ENCODE data around the gene GPRIN3.

The GPRIN3 gene

DNA sequence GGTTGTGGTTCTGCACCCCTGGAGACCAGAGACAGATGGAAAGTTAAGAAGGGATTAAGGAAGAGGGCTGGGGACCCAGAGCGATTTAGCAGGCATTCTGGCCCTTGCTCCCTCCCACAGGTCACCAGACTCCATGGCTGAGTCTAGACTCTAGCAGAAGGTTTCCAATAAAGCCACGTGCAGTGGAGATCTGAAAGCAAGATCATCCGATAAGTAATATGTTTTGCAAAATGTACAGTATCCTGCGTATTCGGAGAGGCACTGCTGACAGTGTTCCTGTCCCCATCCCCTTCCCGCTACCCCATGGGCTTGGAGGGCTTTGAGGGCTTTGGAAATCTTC lies 531 bp upstream of the GPRIN3 start:
- DNase-seq (ENCODE audit: low read depth), result no peak
- in situ Hi-C loops (cut with HindIII; ENCODE audit: low sequenced_read_pairs), result no loop called here
- peak overlapping the region; percentile 62 for H3K4me3 ChIP-seq (ENCODE audit: low read depth, low read length)
- TF ChIP-seq, protein P1, sequence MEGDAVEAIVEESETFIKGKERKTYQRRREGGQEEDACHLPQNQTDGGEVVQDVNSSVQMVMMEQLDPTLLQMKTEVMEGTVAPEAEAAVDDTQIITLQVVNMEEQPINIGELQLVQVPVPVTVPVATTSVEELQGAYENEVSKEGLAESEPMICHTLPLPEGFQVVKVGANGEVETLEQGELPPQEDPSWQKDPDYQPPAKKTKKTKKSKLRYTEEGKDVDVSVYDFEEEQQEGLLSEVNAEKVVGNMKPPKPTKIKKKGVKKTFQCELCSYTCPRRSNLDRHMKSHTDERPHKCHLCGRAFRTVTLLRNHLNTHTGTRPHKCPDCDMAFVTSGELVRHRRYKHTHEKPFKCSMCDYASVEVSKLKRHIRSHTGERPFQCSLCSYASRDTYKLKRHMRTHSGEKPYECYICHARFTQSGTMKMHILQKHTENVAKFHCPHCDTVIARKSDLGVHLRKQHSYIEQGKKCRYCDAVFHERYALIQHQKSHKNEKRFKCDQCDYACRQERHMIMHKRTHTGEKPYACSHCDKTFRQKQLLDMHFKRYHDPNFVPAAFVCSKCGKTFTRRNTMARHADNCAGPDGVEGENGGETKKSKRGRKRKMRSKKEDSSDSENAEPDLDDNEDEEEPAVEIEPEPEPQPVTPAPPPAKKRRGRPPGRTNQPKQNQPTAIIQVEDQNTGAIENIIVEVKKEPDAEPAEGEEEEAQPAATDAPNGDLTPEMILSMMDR (IDR thresholded peaks at IDR 0.05; ENCODE audit: low read depth, low read length, missing control alignments), result no peak

DNA sequence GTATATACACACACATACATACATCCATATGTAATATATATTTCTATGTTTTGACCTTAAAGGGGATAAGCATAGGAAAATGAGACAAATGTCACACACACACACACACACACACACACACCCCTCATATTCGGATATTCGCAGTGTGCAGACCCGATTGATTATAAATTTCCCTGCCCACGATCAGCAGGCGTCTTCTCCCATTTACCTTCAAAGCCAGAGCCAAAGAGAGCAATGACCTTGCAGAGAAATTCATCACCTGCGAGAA lies 488 bp downstream of the GPRIN3 start:
- no peak for DNase-seq (ENCODE audit: low read depth)
- peak overlapping the region; percentile 62 for H3K4me3 ChIP-seq (ENCODE audit: low read depth, low read length)
- in situ Hi-C loops (cut with HindIII; ENCODE audit: low sequenced_read_pairs), result no loop called here
- TF ChIP-seq, protein P1 (IDR thresholded peaks at IDR 0.05; ENCODE audit: low read depth, low read length, missing control alignments), result no peak

DNA sequence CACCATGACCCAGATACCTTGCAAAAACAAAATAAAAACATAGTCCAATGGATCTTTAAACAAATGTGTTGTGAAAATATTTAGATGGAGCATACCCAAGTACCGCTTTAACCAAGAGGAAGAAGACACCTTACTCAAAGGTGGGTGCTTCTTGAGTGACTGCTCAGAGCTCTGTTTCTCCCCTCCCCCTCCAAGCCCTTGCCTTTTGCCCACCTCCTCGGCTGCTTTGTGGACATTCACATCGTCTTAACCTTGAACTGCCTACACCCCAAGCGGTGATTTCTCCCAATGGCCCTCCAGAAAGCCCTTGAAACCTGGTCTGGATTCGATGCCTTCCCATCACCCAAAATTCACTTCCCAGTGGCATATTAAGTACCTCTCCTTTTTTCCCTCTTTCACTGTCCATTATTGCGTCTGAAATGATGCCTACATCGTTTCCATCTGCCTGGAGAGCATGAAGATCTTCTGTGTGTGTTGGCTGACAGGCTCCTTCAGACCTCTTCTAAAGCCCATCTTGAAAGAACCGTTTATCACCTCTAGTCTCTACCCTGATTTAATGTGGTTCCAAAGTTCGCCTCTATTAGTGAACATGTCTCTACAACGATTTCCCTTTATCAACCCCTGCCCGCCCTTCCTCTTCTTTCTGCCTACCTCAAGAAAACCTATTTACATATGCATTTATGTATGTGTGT lies 968 bp downstream of the GPRIN3 start:
- no peak overlapping the region for H3K4me3 ChIP-seq (ENCODE audit: low read depth, low read length)
- in situ Hi-C loops (cut with HindIII; ENCODE audit: low sequenced_read_pairs), result no loop called here
- DNase-seq (ENCODE audit: low read depth), result no peak
- TF ChIP-seq, protein P1 (IDR thresholded peaks at IDR 0.05; ENCODE audit: low read depth, low read length, missing control alignments), result no peak

DNA sequence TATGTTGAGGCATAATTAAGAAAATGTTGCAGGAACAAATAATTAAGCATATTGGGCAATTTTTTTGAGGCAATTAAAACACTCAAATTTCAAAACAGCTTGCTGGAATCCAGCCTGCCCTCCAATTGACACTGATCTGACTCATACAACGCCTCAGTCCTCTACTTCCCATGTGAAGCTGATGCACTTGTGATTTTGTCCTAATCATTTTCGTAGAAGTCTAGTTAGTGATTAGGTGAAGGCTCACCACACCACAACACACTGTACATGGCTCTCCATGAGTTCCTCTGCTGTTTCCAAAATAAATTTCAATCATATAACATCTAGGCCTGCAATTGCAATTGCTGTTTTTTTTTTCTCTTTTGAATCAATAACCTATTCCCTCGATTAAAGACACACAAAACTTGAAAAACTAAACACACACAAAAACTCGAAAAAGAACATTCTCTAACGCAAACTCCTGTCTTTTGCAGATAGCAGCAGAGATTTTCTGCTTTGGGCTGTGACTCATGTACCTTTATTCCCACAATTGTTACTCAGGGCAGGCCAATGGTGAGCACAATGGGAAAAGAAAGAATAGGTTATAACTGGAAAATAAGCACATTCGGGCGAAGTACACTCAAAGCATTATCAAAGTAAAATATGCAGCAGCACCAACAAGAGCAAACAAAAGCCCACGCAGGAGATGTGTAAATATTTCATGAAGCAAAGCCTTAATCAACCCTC lies 1.7 kb downstream of the GPRIN3 start:
- no peak overlapping the region for H3K4me3 ChIP-seq (ENCODE audit: low read depth, low read length)
- TF ChIP-seq, protein P1 (IDR thresholded peaks at IDR 0.05; ENCODE audit: low read depth, low read length, missing control alignments), result no peak
- DNase-seq (ENCODE audit: low read depth), result no peak
- in situ Hi-C loops (cut with HindIII; ENCODE audit: low sequenced_read_pairs), result no loop called here

DNA sequence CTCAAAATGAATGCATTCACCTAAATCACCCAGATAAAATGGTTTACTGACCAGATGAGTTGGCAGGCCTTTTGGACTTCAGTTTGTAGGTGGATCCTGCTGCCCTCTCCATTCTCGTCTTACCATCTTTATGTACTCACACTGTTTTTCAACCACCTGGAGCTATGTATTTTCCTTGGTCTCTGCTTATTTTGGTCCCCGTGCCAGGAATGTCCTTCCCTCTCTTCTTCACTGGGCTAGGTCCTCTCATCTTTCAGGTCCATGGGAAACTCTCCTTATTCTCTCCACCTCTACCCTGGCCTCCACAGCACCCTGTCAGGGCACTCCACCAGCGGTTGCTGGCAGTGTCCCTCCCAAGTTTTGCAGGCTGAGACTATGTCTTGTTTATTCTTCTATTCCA lies 2.6 kb downstream of the GPRIN3 start:
- in situ Hi-C loops (cut with HindIII; ENCODE audit: low sequenced_read_pairs), result no loop called here
- TF ChIP-seq, protein P1 (IDR thresholded peaks at IDR 0.05; ENCODE audit: low read depth, low read length, missing control alignments), result no peak
- no peak for DNase-seq (ENCODE audit: low read depth)
- H3K4me3 ChIP-seq (ENCODE audit: low read depth, low read length), result no peak overlapping the region

DNA sequence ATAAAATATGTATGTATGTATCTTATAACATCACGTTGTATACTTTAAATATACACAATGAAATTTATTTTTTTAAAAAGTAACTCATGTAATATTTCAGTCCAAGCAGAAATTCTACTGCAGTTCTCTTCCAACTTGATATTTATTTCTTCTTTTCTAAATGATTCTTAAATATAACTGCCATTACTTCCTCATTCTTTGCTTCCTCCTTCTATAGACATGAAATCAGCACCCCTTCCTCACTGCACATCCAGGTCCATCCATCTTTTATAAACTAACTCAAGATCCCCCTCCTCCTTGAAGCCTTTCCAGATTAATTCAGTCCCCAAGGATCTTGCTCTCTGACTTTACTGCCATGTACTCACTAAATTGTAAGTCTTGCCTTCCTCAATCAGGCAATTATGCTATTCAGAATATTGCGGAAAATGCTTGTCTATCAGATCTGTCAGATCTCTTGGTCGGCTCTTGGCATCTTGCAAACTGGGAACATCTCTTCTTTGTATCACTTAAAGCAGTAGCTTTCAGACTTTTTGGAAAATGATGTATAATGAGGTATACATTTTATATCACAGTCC lies 3.7 kb downstream of the GPRIN3 start:
- in situ Hi-C loops (cut with HindIII; ENCODE audit: low sequenced_read_pairs), result no loop called here
- no peak for DNase-seq (ENCODE audit: low read depth)
- no peak overlapping the region for H3K4me3 ChIP-seq (ENCODE audit: low read depth, low read length)
- TF ChIP-seq, protein P1 (IDR thresholded peaks at IDR 0.05; ENCODE audit: low read depth, low read length, missing control alignments), result no peak

All from astrocyte of the cerebellum (primary cell).